Measurements from ENCODE around the gene INKA2. TPM values are rescaled to one million over a fixed set of nuclear protein-coding genes. Genes with fewer than 3 reads are reported as not detected.

The INKA2 gene
- total and polyA plus RNA-seq, 10 of the 15 experiments (the other 5 are each of a cell fraction or from before 2014, with no cell fraction given) = 0.38 to 5.1 (median 1.3) TPM; not detected in 1

- Histone ChIP-seq H3K36me3 (ENCODE audit: control insufficient read depth in 2 of 2, insufficient read depth in 2 of 2, low read length in 1 of 2) (peaks cover 5 to 42% of the 10 kb centered on the region in 2 experiments), H4K20me1 (ENCODE audit: control insufficient read depth, insufficient read depth) (no peaks in the 10 kb centered on the region), H3K79me2 (ENCODE audit: control insufficient read depth, insufficient read depth, low read length) (peaks cover 3% of the 10 kb centered on the region; the same call in 1 of the 2 replicates), H3K27me3 (replicated peaks in 1 of 2; ENCODE audit: control insufficient read depth in 2 of 2, insufficient read depth in 2 of 2, low read length in 1 of 2) (no peaks in the 10 kb centered on the region), H3K9ac (ENCODE audit: control insufficient read depth, insufficient read depth, low read length) (no peak overlapping the region), H3K4me2 (ENCODE audit: control insufficient read depth, insufficient read depth) (no peak overlapping the region), H2AFZ (ENCODE audit: control insufficient read depth, low read depth, low read length) (no peak overlapping the region), H3K9me3 (replicated peaks; ENCODE audit: control insufficient read depth, insufficient read depth, low read length) (no peaks in the 10 kb centered on the region), H3K4me1 (ENCODE audit: control insufficient read depth, insufficient read depth, low read length) (peaks cover 3% of the 10 kb centered on the region; the same call in 1 of the 2 replicates), H3K27ac (ENCODE audit: control insufficient read depth, insufficient read depth) (no peak overlapping the region), H3K4me3 (no peak overlapping the region)
- in situ Hi-C loops (cut with MboI) = no loop called here
- intact Hi-C loops (cut with micrococcal nuclease; ENCODE audit: unreplicated experiment) = no loop called here
- BruUV-seq (replicated peaks) = no TSS peak
- SMC1A ChIA-PET (ENCODE audit: uncharacterized antibody, unreplicated experiment) = interaction anchor here (0.9 to 9.9 kb wide), 6 partner anchors 8 to 224 kb away, joined by 3 to 90 read pairs (median 4); no protein-coding TSS in a partner anchor
- ATAC-seq (no peak), DNase-seq (ENCODE audit: low read depth, low spot score) (no peak), FAIRE-seq (no peak)
- RAD21 ChIA-PET (ENCODE audit: unreplicated experiment) = interaction anchor here (0.7 to 1.5 kb wide), 3 partner anchors 9 to 198 kb away, joined by 3 read pairs; no protein-coding TSS in a partner anchor
- 98% methylated on average over 3 of the region's 3 CpGs for WGBS (ENCODE audit: insufficient coverage, insufficient replicate concordance, low lambda C conversion rate, missing lambda C conversion rate)
- CTCF ChIA-PET = interaction anchor here (11.3 kb wide), 1 partner anchor 8 kb away, joined by 101 read pairs; no protein-coding TSS in a partner anchor
- POLR2A ChIA-PET = interaction anchor here (1.0 kb wide), 1 partner anchor 18 kb away, joined by 4 read pairs; no protein-coding TSS in a partner anchor
- TF ChIP-seq FOXK2 (IDR thresholded peaks at IDR 0.05) (no peak), ZNF592 (IDR thresholded peaks at IDR 0.05) (no peak), TBL1XR1 (IDR thresholded peaks at IDR 0.05; ENCODE audit: low read depth, low read length) (no peak), ATF2 (IDR thresholded peaks at IDR 0.05; ENCODE audit: low read length) (no peak), RCOR1 (conservative IDR thresholded peaks at IDR 0.05; ENCODE audit: low read depth, low read length) (no peak), BCLAF1 (IDR thresholded peaks at IDR 0.05) (no peak), BACH1 (IDR thresholded peaks at IDR 0.05; ENCODE audit: borderline replicate concordance) (no peak), HDAC6 (IDR thresholded peaks at IDR 0.05; ENCODE audit: unreplicated experiment) (no peak), HDGF (IDR thresholded peaks at IDR 0.05) (no peak), ASH2L (IDR thresholded peaks at IDR 0.05; ENCODE audit: borderline replicate concordance, low read depth) (no peak), POLR2A (IDR thresholded peaks at IDR 0.05; ENCODE audit: low read depth, low read length) (no peak), IRF3 (IDR thresholded peaks at IDR 0.05) (no peak), SPI1 (IDR thresholded peaks at IDR 0.05; ENCODE audit: borderline replicate concordance, insufficient read depth, low read depth, low read length) (no peak), MLLT1 (IDR thresholded peaks at IDR 0.05) (no peak)
Measured at GRCh38 chr1:111705841-111706240, 33.4 kb downstream of the INKA2 start.
